ACHN (cell line): ENCODE measurements around the gene FHAD1.
A peak's percentile ranks its signal among the peaks of the same experiment; 100 is the strongest.
"Not testable (repeated sequence)": the region's sequence is repeated elsewhere in the genome, so short reads cannot be mapped to it uniquely, and the experiment has no call there.

ENCODE experiments used
- DNase-seq: peaks from one replicate; pipeline ENCODE4 v3.0.0-alpha.2; 2015
- in situ Hi-C: cut with HindIII; loops from 2 replicates; pipeline ENCODE4 v1.10.0; 2017; ENCODE audit warnings: low sequenced_read_pairs, low pct_ligation_motif_present, low pct_unique_long_range_greater_than_20kb

FHAD1 gene

GRCh38 chr1:15289251-15289651 lies 42.2 kb downstream of the FHAD1 start:
- in situ Hi-C loops = no loop called here
- DNase-seq = no peak

- in situ Hi-C loops = no loop called here
- DNase-seq = no peak
These were observed 43.4 kb downstream of the FHAD1 start for GRCh38 chr1:15290382-15290781.

- DNase-seq = no peak
- in situ Hi-C loops = no loop called here
These were observed 48.7 kb downstream of the FHAD1 start for GRCh38 chr1:15295696-15296095.

GRCh38 chr1:15296585-15297321 lies 49.7 kb downstream of the FHAD1 start:
- no peak for DNase-seq
- in situ Hi-C loops = no loop called here

GRCh38 chr1:15297975-15298374 lies 51.0 kb downstream of the FHAD1 start:
- in situ Hi-C loops, DNase-seq: not testable (repeated sequence)

GRCh38 chr1:15299179-15299578 lies 52.2 kb downstream of the FHAD1 start:
- in situ Hi-C loops = no loop called here
- DNase-seq = no peak

- in situ Hi-C loops = loop anchor here (25.0 kb wide), 1 partner anchor 137 kb away; the partner anchor contains the start of gene CTRC
- DNase-seq = no peak
These were observed 52.8 kb downstream of the FHAD1 start for GRCh38 chr1:15299806-15300205.

GRCh38 chr1:15303935-15304334 lies 56.9 kb downstream of the FHAD1 start:
- in situ Hi-C loops = loop anchor here (25.0 kb wide), 1 partner anchor 133 kb away; the partner anchor contains the start of gene CTRC
- DNase-seq = no peak

GRCh38 chr1:15304708-15305467 lies 57.9 kb downstream of the FHAD1 start:
- in situ Hi-C loops = loop anchor here (25.0 kb wide), 1 partner anchor 132 kb away; the partner anchor contains the start of gene CTRC
- DNase-seq = peak; percentile 33

- DNase-seq = no peak
- in situ Hi-C loops = loop anchor here (25.0 kb wide), 1 partner anchor 132 kb away; the partner anchor contains the start of gene CTRC
These were observed 58.4 kb downstream of the FHAD1 start for GRCh38 chr1:15305468-15305770.

GRCh38 chr1:15306352-15306751 lies 59.3 kb downstream of the FHAD1 start:
- in situ Hi-C loops = loop anchor here (25.0 kb wide), 1 partner anchor 131 kb away; the partner anchor contains the start of gene CTRC
- DNase-seq = not testable (repeated sequence)

GRCh38 chr1:15308135-15308534 lies 61.1 kb downstream of the FHAD1 start:
- no peak for DNase-seq
- in situ Hi-C loops = loop anchor here (25.0 kb wide), 1 partner anchor 129 kb away; the partner anchor contains the start of gene CTRC

GRCh38 chr1:15308621-15309027 lies 61.6 kb downstream of the FHAD1 start:
- in situ Hi-C loops = loop anchor here (25.0 kb wide), 1 partner anchor 129 kb away; the partner anchor contains the start of gene CTRC
- no peak for DNase-seq

GRCh38 chr1:15309687-15310086 lies 62.7 kb downstream of the FHAD1 start:
- DNase-seq = no peak
- in situ Hi-C loops = loop anchor here (25.0 kb wide), 1 partner anchor 128 kb away; the partner anchor contains the start of gene CTRC

- no peak for DNase-seq
- in situ Hi-C loops = loop anchor here (25.0 kb wide), 1 partner anchor 127 kb away; the partner anchor contains the start of gene CTRC
These were observed 63.5 kb downstream of the FHAD1 start for GRCh38 chr1:15310544-15310943.

GRCh38 chr1:15311122-15311822 lies 64.2 kb downstream of the FHAD1 start:
- no peak for DNase-seq
- in situ Hi-C loops = loop anchor here (25.0 kb wide), 1 partner anchor 126 kb away; the partner anchor contains the start of gene CTRC

- in situ Hi-C loops = loop anchor here (25.0 kb wide), 1 partner anchor 125 kb away; the partner anchor contains the start of gene CTRC
- no peak for DNase-seq
These were observed 64.9 kb downstream of the FHAD1 start for GRCh38 chr1:15311880-15312279.

- DNase-seq = no peak
- in situ Hi-C loops = loop anchor here (25.0 kb wide), 1 partner anchor 124 kb away; the partner anchor contains the start of gene CTRC
These were observed 65.8 kb downstream of the FHAD1 start for GRCh38 chr1:15312626-15313411.
